Loucy (cell line): Measurements from ENCODE around the gene ALDOA.

Source experiments
- CTCF ChIP-seq: fragments of 200-600 bp; sonication (generic); conservative IDR thresholded peaks from 2 replicates; pipeline ENCODE4 v1.5.1; 2014; ENCODE audit warnings: mild to moderate bottlenecking, antibody characterized with exemption, low read length
- EZH2phosphoT487 ChIP-seq: fragments of 200-600 bp; IDR thresholded peaks from 2 replicates; pipeline ENCODE4 v1.6.1; 2018; ENCODE audit warnings: antibody characterized with exemption, mild to moderate bottlenecking, moderate library complexity, borderline replicate concordance

GRCh38 chr16:30026449-30026848 is 39.1 kb upstream of the ALDOA start:
- TF ChIP-seq CTCF, result no peak
- TF ChIP-seq EZH2phosphoT487, result no peak
